Colonic mucosa (tissue), 4 donors: ENCODE data around the gene GRK7. TPM values are rescaled to one million over a fixed set of nuclear protein-coding genes. Genes with fewer than 3 reads are reported as not detected.
"Not testable (repeated sequence)": the region's sequence is repeated elsewhere in the genome, so short reads cannot be mapped to it uniquely, and the experiment has no call there.

Experiments used
- DNase-seq: peaks from one replicate; pipeline ENCODE4 v3.0.0-alpha.2; 2020
- H3K27ac ChIP-seq: fragments of 200-600 bp; one replicate; pipeline ENCODE4 v1.8.0; 2021
- H3K27me3 ChIP-seq: fragments of 200-600 bp; one replicate; pipeline ENCODE4 v1.8.0; 2021
- H3K36me3 ChIP-seq: fragments of 200-600 bp; one replicate; pipeline ENCODE4 v1.8.0; 2021
- H3K4me1 ChIP-seq: fragments of 200-600 bp; one replicate; pipeline ENCODE4 v1.8.0; 2021; ENCODE audit warnings: mild to moderate bottlenecking
- H3K4me3 ChIP-seq: fragments of 200-600 bp; one replicate; pipeline ENCODE4 v1.8.0; 2021
- H3K9ac ChIP-seq, 2 donors: one replicate each; pipeline ENCODE4 v1.7.0; 2013; ENCODE audit warnings: control low read depth in 2 of 2, low read depth in 2 of 2, low read length in 2 of 2
- H3K9me3 ChIP-seq: fragments of 200-600 bp; one replicate; pipeline ENCODE4 v1.8.0; 2021
- CTCF ChIP-seq: fragments of 200-600 bp; IDR thresholded peaks from one replicate; pipeline ENCODE4 v1.8.0; 2022; ENCODE audit warnings: antibody characterized with exemption, mild to moderate bottlenecking
- intact Hi-C: fragments of 100-400 bp; cut with DNase I; formaldehyde crosslinking; loops from one replicate; pipeline ENCODE4 v1.14.1; 2022
- total RNA-seq, 2 donors: library from RNA; stranded (reverse); fragmentation: NEBNext Ultra II Directional in 1 of 2; extraction: Animal tissue kit (Norgen Biotek cat#: 25700) in 1 of 2; gene quantifications; one replicate each; pipeline ENCODE4 v1.2.1, GENCODE V29; 2021
- donor health status: healthy.
- donor health status: DM: no; HTN: no; CAD: no.
- donor health status: DM: no; HTN: no; CAD: no.

GRK7 gene
- total RNA-seq, 2 donors from 2014 or later: not detected

- peak overlapping the region; percentile 35 for H3K4me3 ChIP-seq
- H3K9me3 ChIP-seq: no peaks in the 10 kb centered on the region
- H3K27me3 ChIP-seq: no peaks in the 10 kb centered on the region
- H3K9ac ChIP-seq: no peak overlapping the region
- no peak for TF ChIP-seq CTCF
- intact Hi-C loops: loop anchor here (10.0 kb wide), 1 partner anchor 67 kb away; no protein-coding TSS in a partner anchor
- no peak for DNase-seq
- peak overlapping the region; percentile 73 for H3K27ac ChIP-seq
- no peaks in the 10 kb centered on the region for H3K4me1 ChIP-seq
- H3K36me3 ChIP-seq: no peaks in the 10 kb centered on the region
These were observed 34.7 kb downstream of the GRK7 start for GRCh38 chr3:141797819-141798447.

- Histone ChIP-seq H3K9ac (no peak overlapping the region), H3K27ac (no peak overlapping the region), H3K36me3 (no peaks in the 10 kb centered on the region), H3K4me1 (no peaks in the 10 kb centered on the region), H3K27me3 (no peaks in the 10 kb centered on the region), H3K4me3 (no peak overlapping the region), H3K9me3 (no peaks in the 10 kb centered on the region)
- no peak for TF ChIP-seq CTCF
- DNase-seq: peak; percentile 25
- intact Hi-C loops: loop anchor here (10.0 kb wide), 1 partner anchor 66 kb away; no protein-coding TSS in a partner anchor
These were observed 35.2 kb downstream of the GRK7 start for GRCh38 chr3:141798448-141798845.

GRCh38 chr3:141802316-141803077, 39.3 kb downstream of the GRK7 start:
- no peak for DNase-seq

GRCh38 chr3:141803538-141803937, 40.3 kb downstream of the GRK7 start:
- H3K9ac ChIP-seq, H3K27me3 ChIP-seq, H3K4me1 ChIP-seq, H3K27ac ChIP-seq, H3K4me3 ChIP-seq, DNase-seq, intact Hi-C loops, H3K9me3 ChIP-seq, H3K36me3 ChIP-seq: not testable (repeated sequence)

More at GRCh38 chr3:141802316-141803077, 39.3 kb downstream of the GRK7 start:
- Histone ChIP-seq H3K27ac (no peak overlapping the region), H3K4me1 (no peaks in the 10 kb centered on the region), H3K9ac (no peak overlapping the region), H3K27me3 (no peaks in the 10 kb centered on the region), H3K36me3 (no peaks in the 10 kb centered on the region), H3K4me3 (no peak overlapping the region), H3K9me3 (no peaks in the 10 kb centered on the region)
- intact Hi-C loops: no loop called here
- no peak for TF ChIP-seq CTCF

GRCh38 chr3:141804447-141804777, 41.2 kb downstream of the GRK7 start:
- H3K36me3 ChIP-seq: no peaks in the 10 kb centered on the region
- H3K4me1 ChIP-seq: no peaks in the 10 kb centered on the region
- H3K27me3 ChIP-seq: no peaks in the 10 kb centered on the region
- no peak for TF ChIP-seq CTCF
- no peak overlapping the region for H3K27ac ChIP-seq
- H3K9me3 ChIP-seq: no peaks in the 10 kb centered on the region
- no peak overlapping the region for H3K9ac ChIP-seq
- no peak for DNase-seq
- H3K4me3 ChIP-seq: no peak overlapping the region
- intact Hi-C loops: no loop called here
